ENCODE results near the gene DAZ1.
"Not testable (repeated sequence)": the region's sequence is repeated elsewhere in the genome, so short reads cannot be mapped to it uniquely, and the experiment has no call there.

The DAZ1 gene, protein sequence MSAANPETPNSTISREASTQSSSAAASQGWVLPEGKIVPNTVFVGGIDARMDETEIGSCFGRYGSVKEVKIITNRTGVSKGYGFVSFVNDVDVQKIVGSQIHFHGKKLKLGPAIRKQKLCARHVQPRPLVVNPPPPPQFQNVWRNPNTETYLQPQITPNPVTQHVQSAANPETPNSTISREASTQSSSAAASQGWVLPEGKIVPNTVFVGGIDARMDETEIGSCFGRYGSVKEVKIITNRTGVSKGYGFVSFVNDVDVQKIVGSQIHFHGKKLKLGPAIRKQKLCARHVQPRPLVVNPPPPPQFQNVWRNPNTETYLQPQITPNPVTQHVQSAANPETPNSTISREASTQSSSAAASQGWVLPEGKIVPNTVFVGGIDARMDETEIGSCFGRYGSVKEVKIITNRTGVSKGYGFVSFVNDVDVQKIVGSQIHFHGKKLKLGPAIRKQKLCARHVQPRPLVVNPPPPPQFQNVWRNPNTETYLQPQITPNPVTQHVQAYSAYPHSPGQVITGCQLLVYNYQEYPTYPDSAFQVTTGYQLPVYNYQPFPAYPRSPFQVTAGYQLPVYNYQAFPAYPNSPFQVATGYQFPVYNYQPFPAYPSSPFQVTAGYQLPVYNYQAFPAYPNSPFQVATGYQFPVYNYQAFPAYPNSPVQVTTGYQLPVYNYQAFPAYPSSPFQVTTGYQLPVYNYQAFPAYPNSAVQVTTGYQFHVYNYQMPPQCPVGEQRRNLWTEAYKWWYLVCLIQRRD

DNA sequence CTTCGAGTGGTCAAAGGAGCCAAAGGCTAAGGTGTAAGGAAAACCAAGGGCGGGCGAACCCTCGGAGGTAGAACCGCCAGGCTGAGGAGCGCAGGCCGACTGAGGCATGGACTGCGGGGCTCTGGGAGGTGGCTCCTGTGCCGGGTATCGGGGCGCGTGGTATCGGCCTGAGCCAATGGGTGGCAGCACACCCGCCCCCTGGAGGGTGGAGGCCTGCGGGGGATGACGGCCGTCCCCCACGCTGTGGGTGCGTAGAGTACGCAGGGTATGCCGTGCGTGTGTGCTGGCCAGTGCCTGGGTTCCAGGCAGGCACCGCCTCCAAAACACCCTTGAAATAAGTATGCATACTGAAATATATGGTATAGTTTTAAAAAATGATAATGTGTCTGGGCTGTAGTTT is at the start of gene DAZ1:
DAZ1 (minus strand) TSS at position 101 of the 400 bp plus-strand sequence. CDS start 208 bp downstream, outside the sequence.
- WGBS (ENCODE audit: insufficient coverage, insufficient read length), result no CpG with 5 or more reads among the region's 23 CpGs
- not testable (repeated sequence) for H3K27me3 ChIP-seq (ENCODE audit: control insufficient read depth, insufficient read depth, low read length); H3K36me3 ChIP-seq (ENCODE audit: control insufficient read depth, insufficient read depth, low read length); H3K9me3 ChIP-seq (ENCODE audit: control insufficient read depth, insufficient read depth, low read length); H3K4me1 ChIP-seq (ENCODE audit: control insufficient read depth, insufficient read depth, low read length); H3K4me3 ChIP-seq (ENCODE audit: low read length); H3K27ac ChIP-seq (ENCODE audit: low read length); DNase-seq (ENCODE audit: low read depth, low spot score)

DNA sequence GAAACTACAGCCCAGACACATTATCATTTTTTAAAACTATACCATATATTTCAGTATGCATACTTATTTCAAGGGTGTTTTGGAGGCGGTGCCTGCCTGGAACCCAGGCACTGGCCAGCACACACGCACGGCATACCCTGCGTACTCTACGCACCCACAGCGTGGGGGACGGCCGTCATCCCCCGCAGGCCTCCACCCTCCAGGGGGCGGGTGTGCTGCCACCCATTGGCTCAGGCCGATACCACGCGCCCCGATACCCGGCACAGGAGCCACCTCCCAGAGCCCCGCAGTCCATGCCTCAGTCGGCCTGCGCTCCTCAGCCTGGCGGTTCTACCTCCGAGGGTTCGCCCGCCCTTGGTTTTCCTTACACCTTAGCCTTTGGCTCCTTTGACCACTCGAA is 20.4 kb upstream of the DAZ1 start, which contains the start of gene DAZ2:
DAZ2 (plus strand) TSS at position 301 of the 400 bp plus-strand sequence. CDS start 208 bp downstream, outside the sequence.
- H3K27ac ChIP-seq (ENCODE audit: low read length); H3K4me3 ChIP-seq (ENCODE audit: low read length): not testable (repeated sequence)
- no CpG with 5 or more reads among the region's 23 CpGs for WGBS (ENCODE audit: insufficient coverage, insufficient read length)

GRCh38 chrY:23210681-23211080 is 11.9 kb upstream of the DAZ1 start:
- WGBS (ENCODE audit: insufficient coverage, insufficient read length), result no CpG with 5 or more reads among the region's 4 CpGs
- H3K27me3 ChIP-seq (ENCODE audit: control insufficient read depth, insufficient read depth, low read length); H3K9me3 ChIP-seq (ENCODE audit: control insufficient read depth, insufficient read depth, low read length); H3K36me3 ChIP-seq (ENCODE audit: control insufficient read depth, insufficient read depth, low read length); H3K4me1 ChIP-seq (ENCODE audit: control insufficient read depth, insufficient read depth, low read length); H3K4me3 ChIP-seq (ENCODE audit: low read length); H3K27ac ChIP-seq (ENCODE audit: low read length); DNase-seq (ENCODE audit: low read depth, low spot score): not testable (repeated sequence)

More for the DNA sequence above, 20.4 kb upstream of the DAZ1 start, which contains the start of gene DAZ2:
- not testable (repeated sequence) for H3K9me3 ChIP-seq (ENCODE audit: control insufficient read depth, insufficient read depth, low read length); H3K4me1 ChIP-seq (ENCODE audit: control insufficient read depth, insufficient read depth, low read length); H3K27me3 ChIP-seq (ENCODE audit: control insufficient read depth, insufficient read depth, low read length); DNase-seq (ENCODE audit: low read depth, low spot score); H3K36me3 ChIP-seq (ENCODE audit: control insufficient read depth, insufficient read depth, low read length)

DNA sequence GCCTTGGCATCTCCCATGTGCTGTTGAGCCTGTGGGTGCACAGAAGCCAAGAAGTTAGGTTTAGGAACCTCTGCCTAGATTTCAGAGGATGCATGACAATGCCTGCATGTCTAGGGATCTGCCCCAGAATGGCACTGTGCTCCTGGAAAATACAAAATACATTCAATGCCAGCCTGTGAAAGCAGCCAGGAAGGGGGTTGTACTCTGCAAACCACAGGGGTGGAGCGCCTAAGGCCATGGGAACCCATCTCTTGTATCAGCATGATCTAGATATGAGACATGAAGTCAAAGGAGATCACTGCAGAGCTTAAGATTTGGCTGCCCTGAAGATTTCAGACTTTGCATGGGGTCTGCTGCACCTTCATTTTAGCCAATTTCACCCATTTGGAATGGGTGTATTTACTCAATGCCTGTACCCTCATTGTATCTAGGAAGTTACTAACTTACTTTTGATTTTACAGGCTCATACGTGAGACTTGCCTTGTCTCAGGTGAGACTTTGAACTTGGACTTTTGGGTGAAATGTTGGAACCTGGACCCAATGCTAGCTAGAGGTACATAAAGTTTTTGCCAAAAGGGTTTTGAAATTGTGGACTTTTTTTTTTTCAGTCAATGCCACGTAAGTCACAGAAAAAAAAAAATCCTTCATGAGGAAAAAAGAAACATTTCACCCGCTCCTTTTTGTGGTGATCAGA is 11.1 kb upstream of the DAZ1 start:
- not testable (repeated sequence) for H3K36me3 ChIP-seq (ENCODE audit: control insufficient read depth, insufficient read depth, low read length); H3K4me3 ChIP-seq (ENCODE audit: low read length); H3K4me1 ChIP-seq (ENCODE audit: control insufficient read depth, insufficient read depth, low read length); H3K27me3 ChIP-seq (ENCODE audit: control insufficient read depth, insufficient read depth, low read length); H3K27ac ChIP-seq (ENCODE audit: low read length); DNase-seq (ENCODE audit: low read depth, low spot score); H3K9me3 ChIP-seq (ENCODE audit: control insufficient read depth, insufficient read depth, low read length)
- WGBS (ENCODE audit: insufficient coverage, insufficient read length), result no CpG with 5 or more reads among the region's 4 CpGs

DNA sequence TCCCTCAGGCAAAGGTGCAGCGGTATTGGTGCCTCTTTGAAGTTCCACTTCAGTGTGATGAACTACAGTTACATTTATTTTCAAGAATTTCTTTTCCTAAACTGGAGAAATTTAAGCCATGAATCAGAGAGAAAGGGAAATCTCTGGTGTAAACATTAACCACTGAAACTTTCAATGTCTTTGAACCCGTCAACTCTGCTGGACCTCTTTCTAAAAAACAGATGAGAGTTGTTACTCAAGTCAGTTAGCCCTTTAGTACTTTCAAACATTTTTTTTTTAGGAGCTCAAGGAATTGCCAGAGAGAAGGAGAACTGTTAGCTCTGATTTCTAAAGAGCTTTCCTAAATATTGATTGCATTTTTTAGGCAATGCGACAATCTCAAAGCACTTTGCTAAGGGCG is 8.6 kb upstream of the DAZ1 start:
- not testable (repeated sequence) for DNase-seq (ENCODE audit: low read depth, low spot score); H3K27me3 ChIP-seq (ENCODE audit: control insufficient read depth, insufficient read depth, low read length); H3K4me1 ChIP-seq (ENCODE audit: control insufficient read depth, insufficient read depth, low read length); H3K27ac ChIP-seq (ENCODE audit: low read length); H3K36me3 ChIP-seq (ENCODE audit: control insufficient read depth, insufficient read depth, low read length); H3K9me3 ChIP-seq (ENCODE audit: control insufficient read depth, insufficient read depth, low read length); H3K4me3 ChIP-seq (ENCODE audit: low read length)
- WGBS (ENCODE audit: insufficient coverage, insufficient read length), result no CpG with 5 or more reads among the region's 4 CpGs
